ENCODE data around the gene SRRM4. TPM values are rescaled to one million over a fixed set of nuclear protein-coding genes. Genes with fewer than 3 reads are reported as not detected.

SRRM4 gene
- total RNA-seq, 1 experiment from 2014 or later, result not detected

- POLR2A ChIA-PET (ENCODE audit: unreplicated experiment), result no interaction called here
Measured at GRCh38 chr12:118959348-118959747, 22.0 kb upstream of the SRRM4 start.

GRCh38 chr12:118959985-118960560, 21.3 kb upstream of the SRRM4 start:
- TF ChIP-seq CTCF (conservative IDR thresholded peaks at IDR 0.05) (no peak), EZH2 (IDR thresholded peaks at IDR 0.05; ENCODE audit: low read depth) (no peak)
- H3K9me3 ChIP-seq (ENCODE audit: insufficient read depth, low read depth), result no peaks in the 10 kb centered on the region
- H3K27ac ChIP-seq, result no peak overlapping the region
- no TSS peak for BruUV-seq (replicated peaks)
- no peaks in the 10 kb centered on the region; the same call in 1 of the 2 replicates for H4K20me1 ChIP-seq (ENCODE audit: insufficient read depth)
- no peaks in the 10 kb centered on the region for H3K9me2 ChIP-seq (ENCODE audit: insufficient read depth)
- H3F3A ChIP-seq (ENCODE audit: insufficient read depth, low read depth), result no peaks in the 10 kb centered on the region
- POLR2A ChIA-PET (ENCODE audit: unreplicated experiment), result no interaction called here
- H2AFZ ChIP-seq, result no peak overlapping the region
- CTCF ChIA-PET, result no interaction called here
- H3K4me2 ChIP-seq, result no peak overlapping the region
- H3K79me2 ChIP-seq (ENCODE audit: low read depth), result no peaks in the 10 kb centered on the region
- H3K4me3 ChIP-seq, result no peak overlapping the region
- H3K4me1 ChIP-seq (replicated peaks; ENCODE audit: insufficient read depth), result no peaks in the 10 kb centered on the region
- no peaks in the 10 kb centered on the region for H3K27me3 ChIP-seq (ENCODE audit: insufficient read depth, low read depth)
- H3K36me3 ChIP-seq (ENCODE audit: low read depth), result no peaks in the 10 kb centered on the region
- intact Hi-C loops (cut with micrococcal nuclease; ENCODE audit: unreplicated experiment), result no loop called here
- no peak for DNase-seq

More at GRCh38 chr12:118959348-118959747, 22.0 kb upstream of the SRRM4 start:
- H3K9me3 ChIP-seq (ENCODE audit: insufficient read depth, low read depth), result no peaks in the 10 kb centered on the region
- intact Hi-C loops (cut with micrococcal nuclease; ENCODE audit: unreplicated experiment), result no loop called here
- DNase-seq, result no peak
- H3K4me1 ChIP-seq (replicated peaks; ENCODE audit: insufficient read depth), result no peaks in the 10 kb centered on the region
- H3F3A ChIP-seq (ENCODE audit: insufficient read depth, low read depth), result no peaks in the 10 kb centered on the region
- no TSS peak for BruUV-seq (replicated peaks)
- no peak overlapping the region for H3K4me2 ChIP-seq
- H3K27me3 ChIP-seq (ENCODE audit: insufficient read depth, low read depth), result no peaks in the 10 kb centered on the region
- H3K4me3 ChIP-seq, result no peak overlapping the region
- no peaks in the 10 kb centered on the region; the same call in 1 of the 2 replicates for H4K20me1 ChIP-seq (ENCODE audit: insufficient read depth)
- CTCF ChIA-PET, result no interaction called here
- no peaks in the 10 kb centered on the region for H3K79me2 ChIP-seq (ENCODE audit: low read depth)
- no peak overlapping the region for H3K27ac ChIP-seq
- no peaks in the 10 kb centered on the region for H3K36me3 ChIP-seq (ENCODE audit: low read depth)
- no peak for TF ChIP-seq EZH2 (IDR thresholded peaks at IDR 0.05; ENCODE audit: low read depth)
- TF ChIP-seq CTCF (conservative IDR thresholded peaks at IDR 0.05), result no peak
- H3K9me2 ChIP-seq (ENCODE audit: insufficient read depth), result no peaks in the 10 kb centered on the region
- no peak overlapping the region for H2AFZ ChIP-seq

GRCh38 chr12:118960865-118961264, 20.5 kb upstream of the SRRM4 start:
- H2AFZ ChIP-seq, result no peak overlapping the region
- DNase-seq, result no peak
- H3K36me3 ChIP-seq (ENCODE audit: low read depth), result no peaks in the 10 kb centered on the region
- H3F3A ChIP-seq (ENCODE audit: insufficient read depth, low read depth), result no peaks in the 10 kb centered on the region
- no peaks in the 10 kb centered on the region; the same call in 1 of the 2 replicates for H4K20me1 ChIP-seq (ENCODE audit: insufficient read depth)
- CTCF ChIA-PET, result no interaction called here
- TF ChIP-seq CTCF (conservative IDR thresholded peaks at IDR 0.05), result no peak
- no peak for TF ChIP-seq EZH2 (IDR thresholded peaks at IDR 0.05; ENCODE audit: low read depth)
- intact Hi-C loops (cut with micrococcal nuclease; ENCODE audit: unreplicated experiment), result no loop called here
- no peak overlapping the region for H3K4me2 ChIP-seq
- H3K4me1 ChIP-seq (replicated peaks; ENCODE audit: insufficient read depth), result no peaks in the 10 kb centered on the region
- no peaks in the 10 kb centered on the region for H3K9me2 ChIP-seq (ENCODE audit: insufficient read depth)
- no peak overlapping the region for H3K4me3 ChIP-seq
- H3K9me3 ChIP-seq (ENCODE audit: insufficient read depth, low read depth), result no peaks in the 10 kb centered on the region
- POLR2A ChIA-PET (ENCODE audit: unreplicated experiment), result no interaction called here
- no TSS peak for BruUV-seq (replicated peaks)
- H3K27ac ChIP-seq, result no peak overlapping the region
- no peaks in the 10 kb centered on the region for H3K79me2 ChIP-seq (ENCODE audit: low read depth)
- no peaks in the 10 kb centered on the region for H3K27me3 ChIP-seq (ENCODE audit: insufficient read depth, low read depth)

Measured in PC-9 (cell line).